NCI-H345 (cell line): ENCODE results near the gene FKBP4.
"Not testable (repeated sequence)": the region's sequence is repeated elsewhere in the genome, so short reads cannot be mapped to it uniquely, and the experiment has no call there.

Source experiments
- DNase-seq: peaks from one replicate; lab custom pipeline; 2025; lab: John Stamatoyannopoulos, UW

Gene FKBP4

GRCh38 chr12:2794736-2795289, at the start of gene FKBP4:
Gene FKBP4, plus strand, starts transcription at chr12:2794970. Its CDS starts 170 bp downstream, at chr12:2795140.
- peak; percentile 87 for DNase-seq

- DNase-seq, result no peak
These were observed 49.1 kb upstream of the FKBP4 start for GRCh38 chr12:2745655-2746054.

GRCh38 chr12:2749580-2749979, 45.2 kb upstream of the FKBP4 start:
- no peak for DNase-seq

- DNase-seq, result no peak
These were observed 44.6 kb upstream of the FKBP4 start for GRCh38 chr12:2750185-2750584.

- DNase-seq, result no peak
These were observed 43.5 kb upstream of the FKBP4 start for GRCh38 chr12:2751230-2751629.

GRCh38 chr12:2751686-2752085, 43.1 kb upstream of the FKBP4 start:
- DNase-seq, result no peak

- no peak for DNase-seq
These were observed 41.9 kb upstream of the FKBP4 start for GRCh38 chr12:2752676-2753371.

GRCh38 chr12:2753536-2753935, 41.2 kb upstream of the FKBP4 start:
- DNase-seq, result no peak

GRCh38 chr12:2754208-2754607, 40.6 kb upstream of the FKBP4 start:
- DNase-seq, result no peak

GRCh38 chr12:2756756-2757155, 38.0 kb upstream of the FKBP4 start:
- no peak for DNase-seq

- no peak for DNase-seq
These were observed 35.0 kb upstream of the FKBP4 start for GRCh38 chr12:2759733-2760132.

- DNase-seq, result no peak
These were observed 30.4 kb upstream of the FKBP4 start for GRCh38 chr12:2764398-2764797.

- no peak for DNase-seq
These were observed 29.7 kb upstream of the FKBP4 start for GRCh38 chr12:2765052-2765451.

GRCh38 chr12:2765608-2766007, 29.2 kb upstream of the FKBP4 start:
- DNase-seq, result no peak

GRCh38 chr12:2768224-2768961, 26.4 kb upstream of the FKBP4 start:
- DNase-seq, result no peak

- no peak for DNase-seq
These were observed 24.8 kb upstream of the FKBP4 start for GRCh38 chr12:2769866-2770533.

- DNase-seq, result not testable (repeated sequence)
These were observed 24.2 kb upstream of the FKBP4 start for GRCh38 chr12:2770544-2770943.

- no peak for DNase-seq
These were observed 22.4 kb upstream of the FKBP4 start for GRCh38 chr12:2772370-2772769.

- no peak for DNase-seq
These were observed 21.4 kb upstream of the FKBP4 start for GRCh38 chr12:2773199-2773875.

GRCh38 chr12:2775431-2775830, 19.3 kb upstream of the FKBP4 start:
- DNase-seq, result no peak

GRCh38 chr12:2776129-2776806, 18.5 kb upstream of the FKBP4 start:
- DNase-seq, result no peak

GRCh38 chr12:2779281-2779680, 15.5 kb upstream of the FKBP4 start:
- DNase-seq, result no peak
